HEK293 (cell line): ENCODE measurements around the gene RBMS3.

ENCODE experiments used
- CTCF ChIP-seq: fragments of 450-650 bp; formaldehyde crosslinking; IDR thresholded peaks from 2 replicates; pipeline ENCODE4 v1.5.1; 2016; ENCODE audit warnings: missing biosample characterization, missing genetic modification characterization
- ZBTB44 ChIP-seq: fragments of 450-650 bp; IDR thresholded peaks from 2 replicates; pipeline ENCODE4 v1.5.1; 2018; ENCODE audit warnings: missing biosample characterization, mild to moderate bottlenecking, missing genetic modification characterization

- TF ChIP-seq ZBTB44 (tag by site-specific recombination) (no peak), CTCF (tag by site-specific recombination) (no peak)
Observed at GRCh38 chr3:29901097-29901496, 620.2 kb downstream of the RBMS3 start.
